Tibial nerve (tissue), 4 donors: ENCODE results near the gene VLDLR. TPM values are rescaled to one million over a fixed set of nuclear protein-coding genes. Genes with fewer than 3 reads are reported as not detected.

Experiments
- DNase-seq, 2 donors: peaks; one replicate each; pipeline ENCODE4 v3.0.0-alpha.2; 2019; ENCODE audit warnings: low spot score in 2 of 2
- H3K27ac ChIP-seq, 4 donors: fragments of 200-600 bp; sonication (generic) in 3 of 4; one replicate each; pipeline ENCODE4 v1.5.1; 2017 to 2019; ENCODE audit warnings: mild to moderate bottlenecking in 1 of 4
- H3K27me3 ChIP-seq, 2 donors: fragments of 200-600 bp; sonication (generic) in 1 of 2; one replicate each; pipeline versions ENCODE4 v1.5.1 to v1.6.0; 2017 to 2019
- H3K36me3 ChIP-seq, 3 donors: fragments of 200-600 bp; sonication (generic); one replicate each; pipeline ENCODE4 v1.5.1; 2018 to 2019
- H3K4me1 ChIP-seq, 4 donors: fragments of 200-600 bp; sonication (generic) in 3 of 4; one replicate each; pipeline ENCODE4 v1.5.1; 2017 to 2019
- H3K4me3 ChIP-seq, 4 donors: fragments of 200-600 bp; sonication (generic) in 3 of 4; one replicate each; pipeline ENCODE4 v1.5.1; 2017 to 2019; ENCODE audit warnings: mild to moderate bottlenecking in 1 of 4, moderate library complexity in 1 of 4
- H3K9me3 ChIP-seq, 4 donors: fragments of 200-600 bp; sonication (generic) in 3 of 4; one replicate each; pipeline ENCODE4 v1.5.1; 2017 to 2019
- CTCF ChIP-seq, 5 experiments: fragments of 200-600 bp in 3 of 5; fragments of 450-650 bp in 2 of 5; sonication (generic) in 3 of 5; IDR thresholded peaks; one replicate each; pipeline ENCODE4 v1.5.1; 2016 to 2019; ENCODE audit warnings: antibody characterized with exemption in 5 of 5, mild to moderate bottlenecking in 3 of 5, moderate library complexity in 2 of 5
- EP300 ChIP-seq, 2 donors: sonication (generic); formaldehyde crosslinking; IDR thresholded peaks; one replicate each; pipeline ENCODE4 v1.6.1; 2017; ENCODE audit warnings: antibody characterized with exemption in 2 of 2, mild to moderate bottlenecking in 1 of 2
- POLR2A ChIP-seq, 2 donors: fragments of 450-650 bp; IDR thresholded peaks; one replicate each; pipeline ENCODE4 v1.6.1; 2017; ENCODE audit warnings: antibody characterized with exemption in 2 of 2, mild to moderate bottlenecking in 2 of 2, moderate library complexity in 2 of 2
- WGBS, 2 donors: methylation state at CpG; one replicate each; pipeline ENCODE4 v1.1.5; 2018; 5-methylcytosine and 5-hydroxymethylcytosine counted together
- total RNA-seq, 4 donors: library from RNA; depleted of rRNA; stranded (reverse); fragments of >200 nt; gene quantifications; one replicate each; pipeline ENCODE4 v1.1.0, GENCODE V29; 2016

Gene VLDLR
- total RNA-seq, 4 donors from 2014 or later, result 9.0 to 14.0 (median 11.1) TPM

- no peak overlapping the region for H3K4me3 ChIP-seq
- H3K27ac ChIP-seq, result no peak overlapping the region
- H3K9me3 ChIP-seq, result no peaks in the 10 kb centered on the region
- H3K4me1 ChIP-seq, result no peaks in the 10 kb centered on the region
- no peak for DNase-seq
- 70 to 79% methylated on average over 3 of the region's 3 CpGs for WGBS, 2 donors
- TF ChIP-seq CTCF (IDR thresholded peaks at IDR 0.05) (no peak), POLR2A (IDR thresholded peaks at IDR 0.05) (no peak), EP300 (IDR thresholded peaks at IDR 0.05) (no peak)
- H3K27me3 ChIP-seq, result no peaks in the 10 kb centered on the region
- no peaks in the 10 kb centered on the region for H3K36me3 ChIP-seq
These were observed 19.7 kb upstream of the VLDLR start for GRCh38 chr9:2601785-2602378.

- Histone ChIP-seq H3K4me1 (no peaks in the 10 kb centered on the region), H3K27me3 (no peaks in the 10 kb centered on the region), H3K4me3 (no peak overlapping the region), H3K9me3 (no peaks in the 10 kb centered on the region), H3K27ac (no peak overlapping the region), H3K36me3 (no peaks in the 10 kb centered on the region)
- 19 to 21% methylated on average over 4 of the region's 4 CpGs for WGBS, 2 donors
- DNase-seq, result no peak
- no peak for TF ChIP-seq EP300 (IDR thresholded peaks at IDR 0.05)
- no peak for TF ChIP-seq CTCF (IDR thresholded peaks at IDR 0.05)
- TF ChIP-seq POLR2A (IDR thresholded peaks at IDR 0.05), result no peak
These were observed 18.9 kb upstream of the VLDLR start for GRCh38 chr9:2602704-2603116.

DNA sequence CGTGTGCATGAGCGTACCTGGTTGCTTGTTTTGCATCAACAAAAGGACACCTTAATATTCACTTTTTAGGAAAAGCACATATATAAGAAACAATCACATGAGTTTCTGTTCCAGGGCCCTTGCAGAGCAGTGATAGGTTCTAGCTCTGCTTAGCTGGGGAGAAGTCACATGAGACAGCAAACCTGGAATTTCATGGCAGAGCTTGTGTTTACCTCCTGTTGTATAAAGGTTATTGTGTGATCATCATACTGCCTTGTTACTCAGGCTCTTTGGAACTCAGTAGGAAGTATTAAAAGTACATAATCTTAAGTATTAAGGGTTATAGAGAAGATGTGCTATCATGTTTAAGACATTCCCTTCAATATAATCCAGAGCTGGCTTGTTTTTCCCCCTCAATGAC lies 18.0 kb upstream of the VLDLR start:
- Histone ChIP-seq H3K4me3 (no peak overlapping the region), H3K9me3 (no peaks in the 10 kb centered on the region), H3K4me1 (no peaks in the 10 kb centered on the region), H3K36me3 (no peaks in the 10 kb centered on the region), H3K27ac (no peak overlapping the region), H3K27me3 (no peaks in the 10 kb centered on the region)
- no peak for DNase-seq
- no peak for TF ChIP-seq POLR2A (IDR thresholded peaks at IDR 0.05)
- TF ChIP-seq CTCF (IDR thresholded peaks at IDR 0.05), result no peak
- TF ChIP-seq EP300 (IDR thresholded peaks at IDR 0.05), result no peak
- WGBS, 2 donors, result 86 to 87% methylated on average over 2 of the region's 2 CpGs

- 90 to 93% methylated on average over 3 of the region's 3 CpGs for WGBS, 2 donors
- no peak overlapping the region for H3K27ac ChIP-seq
- H3K4me3 ChIP-seq, result no peak overlapping the region
- no peak for TF ChIP-seq POLR2A (IDR thresholded peaks at IDR 0.05)
- TF ChIP-seq EP300 (IDR thresholded peaks at IDR 0.05), result no peak
- TF ChIP-seq CTCF (IDR thresholded peaks at IDR 0.05), result no peak
- no peaks in the 10 kb centered on the region for H3K36me3 ChIP-seq
- no peaks in the 10 kb centered on the region for H3K27me3 ChIP-seq
- no peak for DNase-seq
- H3K4me1 ChIP-seq, result no peaks in the 10 kb centered on the region
- H3K9me3 ChIP-seq, result no peaks in the 10 kb centered on the region
These were observed 16.3 kb upstream of the VLDLR start for GRCh38 chr9:2605246-2605645.

- H3K4me1 ChIP-seq, result peaks cover 0 to 4% (median 0%) of the 10 kb centered on the region in 4 donors
- H3K4me3 ChIP-seq, result no peak overlapping the region
- no peak overlapping the region for H3K27ac ChIP-seq
- no peak for TF ChIP-seq EP300 (IDR thresholded peaks at IDR 0.05)
- DNase-seq, result no peak
- H3K27me3 ChIP-seq, result no peaks in the 10 kb centered on the region
- 92% methylated on average over 2 of the region's 2 CpGs for WGBS, 2 donors
- H3K9me3 ChIP-seq, result no peaks in the 10 kb centered on the region
- no peaks in the 10 kb centered on the region for H3K36me3 ChIP-seq
These were observed 13.3 kb upstream of the VLDLR start for GRCh38 chr9:2608276-2608675.

DNA sequence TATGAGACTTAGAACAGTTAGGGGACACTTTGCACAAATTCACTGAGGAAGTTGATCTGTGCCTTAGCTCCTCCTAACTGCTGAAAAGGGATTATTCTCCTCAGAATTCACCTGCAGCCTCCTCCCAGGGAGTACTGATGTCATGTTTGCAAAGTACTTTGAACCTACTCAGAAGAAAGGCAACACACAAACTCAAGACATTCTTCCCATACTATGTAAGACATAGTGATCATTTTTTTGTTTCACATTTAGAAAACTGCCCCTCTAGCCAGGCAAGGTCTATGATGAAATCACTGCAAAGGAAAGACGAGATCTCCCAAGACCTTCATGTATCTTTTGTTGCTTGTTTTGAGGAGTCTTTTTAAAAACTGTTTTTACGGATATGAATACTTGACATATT lies 10.6 kb upstream of the VLDLR start:
- Histone ChIP-seq H3K27me3 (no peaks in the 10 kb centered on the region), H3K36me3 (no peaks in the 10 kb centered on the region), H3K4me3 (no peak overlapping the region), H3K9me3 (no peaks in the 10 kb centered on the region), H3K27ac (no peak overlapping the region), H3K4me1 (peaks cover 0 to 4% (median 0%) of the 10 kb centered on the region in 4 donors)
- WGBS, 2 donors, result 68 to 74% methylated on average over 2 of the region's 2 CpGs
- DNase-seq, result no peak
- TF ChIP-seq EP300 (IDR thresholded peaks at IDR 0.05) (no peak), POLR2A (IDR thresholded peaks at IDR 0.05) (no peak), CTCF (IDR thresholded peaks at IDR 0.05) (no peak)
